Testis (tissue), 2 donors: ENCODE results near the gene PPM1L.

Experiments
- CTCF ChIP-seq, 3 experiments: fragments of 450-650 bp in 2 of 3; fragments of 200-600 bp in 1 of 3; sonication (generic) in 1 of 3; IDR thresholded peaks; one replicate each; pipeline ENCODE4 v1.5.1; 2016 to 2019; ENCODE audit warnings: antibody characterized with exemption in 3 of 3, mild to moderate bottlenecking in 2 of 3, moderate library complexity in 1 of 3
- POLR2A ChIP-seq: fragments of 450-650 bp; IDR thresholded peaks from one replicate; pipeline ENCODE4 v1.6.1; 2017; ENCODE audit warnings: antibody characterized with exemption, mild to moderate bottlenecking, moderate library complexity

- no peak for TF ChIP-seq CTCF (IDR thresholded peaks at IDR 0.05)
- no peak for TF ChIP-seq POLR2A
Measured at GRCh38 chr3:161084277-161084676, 328.2 kb downstream of the PPM1L start.
